Panc1 (cell line): ENCODE measurements around the gene ANKK1. TPM values are rescaled to one million over a fixed set of nuclear protein-coding genes. Genes with fewer than 3 reads are reported as not detected.

ENCODE experiments used
- ATAC-seq: fragments of 200-7000 bp; cut with Tn5 transposase; 2 replicates; pipeline ENCODE4 v1.9.1; 2020; ENCODE audit warnings: mild to moderate bottlenecking, moderate library complexity
- BruUV-seq: library from RNA; stranded (reverse); fragments of 400-500 nt; replicated peaks from 2 replicates; lab custom pipeline; 2021; lab: Mats Ljungman, UMichigan
- CTCF ChIA-PET: fragments of 300-600 bp; sonication (Branson Sonifier 250); formaldehyde crosslinking; loops from one replicate; lab custom pipeline; 2022; ENCODE audit warnings: antibody characterized with exemption; lab: Charles Lee
- POLR2A ChIA-PET: fragments of 300-600 bp; sonication (Branson Sonifier 250); formaldehyde crosslinking; loops from one replicate; lab custom pipeline; 2022; ENCODE audit warnings: antibody characterized with exemption; lab: Charles Lee
- DNase-seq: peaks from one replicate; pipeline ENCODE4 v3.0.0-alpha.2; 2010; ENCODE audit warnings: low read depth, low spot score
- H3K27ac ChIP-seq: 2 replicates; pipeline ENCODE4 v1.5.1; 2011; ENCODE audit warnings: mild to moderate bottlenecking, low read length, inconsistent platforms
- H3K27me3 ChIP-seq: fragments of 200-500 bp; sonication (Bioruptor generic); 2 replicates; pipeline ENCODE4 v1.6.0; 2014; ENCODE audit warnings: low read length, inconsistent platforms; ENCODE audit not compliant: control insufficient read depth, insufficient read depth
- H3K36me3 ChIP-seq: fragments of 200-500 bp; sonication (Bioruptor generic); 2 replicates; pipeline ENCODE4 v1.5.1; 2014; ENCODE audit warnings: inconsistent platforms, mild to moderate bottlenecking, low read length, moderate library complexity; ENCODE audit not compliant: control insufficient read depth, insufficient read depth
- H3K4me1 ChIP-seq: 2 replicates; pipeline ENCODE4 v1.5.1; 2011; ENCODE audit warnings: inconsistent platforms, mild to moderate bottlenecking, low read length, moderate library complexity; ENCODE audit not compliant: control insufficient read depth, insufficient read depth
- H3K4me3 ChIP-seq, 2 experiments: 2 replicates each; pipeline ENCODE4 v1.5.1; 2011 to 2012; ENCODE audit warnings: low read depth in 2 of 2, low read length in 2 of 2, mild to moderate bottlenecking in 2 of 2, inconsistent platforms in 1 of 2, moderate library complexity in 1 of 2
- H3K9me3 ChIP-seq: fragments of 200-500 bp; sonication (Bioruptor generic); 2 replicates; pipeline ENCODE4 v1.5.1; 2014; ENCODE audit warnings: low read depth, mild to moderate bottlenecking, inconsistent platforms, low read length, moderate library complexity; ENCODE audit not compliant: control insufficient read depth, insufficient read depth
- CTCF ChIP-seq: fragments of 450-650 bp; IDR thresholded peaks from 2 replicates; pipeline ENCODE4 v1.5.1; 2017; ENCODE audit warnings: mild to moderate bottlenecking
- POLR2AphosphoS5 ChIP-seq: IDR thresholded peaks from 2 replicates; pipeline ENCODE4 v1.6.1; 2012; ENCODE audit warnings: mild to moderate bottlenecking, low read depth, low read length, moderate library complexity
- REST ChIP-seq, 2 experiments: IDR thresholded peaks; 2 replicates each; pipeline ENCODE4 v1.6.1; 2011 to 2012; ENCODE audit warnings: low read depth in 2 of 2, control low read depth in 1 of 2, low read length in 1 of 2, mild to moderate bottlenecking in 1 of 2, moderate library complexity in 1 of 2; ENCODE audit not compliant: insufficient read depth in 1 of 2
- SIN3A ChIP-seq: IDR thresholded peaks from 2 replicates; pipeline ENCODE4 v1.6.1; 2012; ENCODE audit warnings: low read depth, mild to moderate bottlenecking, low read length, moderate library complexity, borderline replicate concordance; ENCODE audit not compliant: insufficient read depth
- TCF7L2 ChIP-seq: IDR thresholded peaks from 2 replicates; pipeline ENCODE4 v1.6.1; 2011; ENCODE audit warnings: mild to moderate bottlenecking, low read depth, low read length, inconsistent platforms
- in situ Hi-C: cut with HindIII; loops from 2 replicates; pipeline ENCODE4 v1.10.0; 2016; ENCODE audit warnings: low sequenced_read_pairs, low pct_unique_long_range_greater_than_20kb
- intact Hi-C: fragments of 100-400 bp; cut with micrococcal nuclease; formaldehyde crosslinking; loops from one replicate; pipeline ENCODE4 v1.10.0; 2022; ENCODE audit not compliant: unreplicated experiment
- total RNA-seq: library from RNA; stranded (reverse); gene quantifications from one replicate; pipeline ENCODE4 v1.2.1, GENCODE V29; 2021; ENCODE audit not compliant: unreplicated experiment

Gene ANKK1
- total RNA-seq, 1 experiment from 2014 or later = 0.08 TPM

- CTCF ChIA-PET = no interaction called here
- ATAC-seq = no peak
- in situ Hi-C loops (no loop called here), intact Hi-C loops (no loop called here)
- BruUV-seq = no TSS peak
- Histone ChIP-seq H3K27me3 (no peaks in the 10 kb centered on the region), H3K36me3 (no peaks in the 10 kb centered on the region), H3K9me3 (no peaks in the 10 kb centered on the region), H3K4me3 (no peak overlapping the region), H3K4me1 (no peaks in the 10 kb centered on the region), H3K27ac (no peak overlapping the region)
- POLR2A ChIA-PET = no interaction called here
- TF ChIP-seq TCF7L2 = no peak
- TF ChIP-seq CTCF = no peak
- no peak for TF ChIP-seq POLR2AphosphoS5
- TF ChIP-seq SIN3A = no peak
- TF ChIP-seq REST (IDR thresholded peaks at IDR 0.05; ENCODE audit: insufficient read depth in 1 of 2, low read depth in 2 of 2, low read length in 1 of 2) = no peak
- no peak for DNase-seq
Observed at GRCh38 chr11:113365895-113366294, 21.7 kb upstream of the ANKK1 start.

GRCh38 chr11:113369411-113369810, 18.2 kb upstream of the ANKK1 start:
- intact Hi-C loops = no loop called here
- no peak for TF ChIP-seq POLR2AphosphoS5
- TF ChIP-seq REST (IDR thresholded peaks at IDR 0.05; ENCODE audit: insufficient read depth in 1 of 2, low read depth in 2 of 2, low read length in 1 of 2) = no peak
- no peak for TF ChIP-seq SIN3A
- TF ChIP-seq CTCF = no peak
- no peak for TF ChIP-seq TCF7L2
- no peaks in the 10 kb centered on the region for H3K4me1 ChIP-seq

More at GRCh38 chr11:113369411-113369810, 18.2 kb upstream of the ANKK1 start:
- ATAC-seq (no peak), DNase-seq (no peak)
- no peaks in the 10 kb centered on the region for H3K36me3 ChIP-seq
- ChIA-PET POLR2A (no interaction called here), CTCF (no interaction called here)
- H3K27me3 ChIP-seq = no peaks in the 10 kb centered on the region
- no peak overlapping the region for H3K4me3 ChIP-seq
- no TSS peak for BruUV-seq
- H3K27ac ChIP-seq = no peak overlapping the region
- H3K9me3 ChIP-seq = no peaks in the 10 kb centered on the region
- in situ Hi-C loops = no loop called here
